ENCODE data around the gene MYL12A.

The MYL12A gene

GRCh38 chr18:3225588-3225987 lies 22.0 kb upstream of the MYL12A start:
- TF ChIP-seq CTCF (IDR thresholded peaks at IDR 0.05; ENCODE audit: low read depth, low read length): no peak

GRCh38 chr18:3226048-3226447 lies 21.6 kb upstream of the MYL12A start:
- no peak for DNase-seq (ENCODE audit: low read depth in 2 of 2)
- H3K4me3 ChIP-seq (replicated peaks in 1 of 2; ENCODE audit: low read depth in 2 of 2, low read length in 2 of 2): no peak overlapping the region
- no peak for TF ChIP-seq CTCF (IDR thresholded peaks at IDR 0.05; ENCODE audit: low read depth, low read length)

More at GRCh38 chr18:3225588-3225987, 22.0 kb upstream of the MYL12A start:
- H3K4me3 ChIP-seq (replicated peaks in 1 of 2; ENCODE audit: low read depth in 2 of 2, low read length in 2 of 2): no peak overlapping the region
- DNase-seq (ENCODE audit: low read depth in 2 of 2): no peak

GRCh38 chr18:3230401-3231334 lies 16.9 kb upstream of the MYL12A start:
- peak; percentile 43 to 81 for DNase-seq (ENCODE audit: low read depth in 2 of 2)
- no peak overlapping the region for H3K4me3 ChIP-seq (replicated peaks in 1 of 2; ENCODE audit: low read depth in 2 of 2, low read length in 2 of 2)
- no peak for TF ChIP-seq CTCF (IDR thresholded peaks at IDR 0.05; ENCODE audit: low read depth, low read length)

- DNase-seq (ENCODE audit: low read depth in 2 of 2): no peak
- no peak overlapping the region for H3K4me3 ChIP-seq (replicated peaks in 1 of 2; ENCODE audit: low read depth in 2 of 2, low read length in 2 of 2)
- TF ChIP-seq CTCF (IDR thresholded peaks at IDR 0.05; ENCODE audit: low read depth, low read length): no peak
Measured at GRCh38 chr18:3233004-3233403, 14.6 kb upstream of the MYL12A start.

- TF ChIP-seq CTCF (IDR thresholded peaks at IDR 0.05; ENCODE audit: low read depth, low read length): no peak
- H3K4me3 ChIP-seq (replicated peaks in 1 of 2; ENCODE audit: low read depth in 2 of 2, low read length in 2 of 2): no peak overlapping the region
- DNase-seq (ENCODE audit: low read depth in 2 of 2): no peak
Measured at GRCh38 chr18:3233433-3234168, 14.0 kb upstream of the MYL12A start.

- DNase-seq (ENCODE audit: low read depth in 2 of 2): no peak
- H3K4me3 ChIP-seq (replicated peaks in 1 of 2; ENCODE audit: low read depth in 2 of 2, low read length in 2 of 2): no peak overlapping the region
- TF ChIP-seq CTCF (IDR thresholded peaks at IDR 0.05; ENCODE audit: low read depth, low read length): no peak
Measured at GRCh38 chr18:3234457-3234856, 13.1 kb upstream of the MYL12A start.
